Gastroesophageal sphincter (tissue), 4 donors: Measurements from ENCODE around the gene HLCS. TPM values are rescaled to one million over a fixed set of nuclear protein-coding genes. Genes with fewer than 3 reads are reported as not detected.

ENCODE experiments used
- ATAC-seq: fragments of 150-250 bp; one replicate; pipeline ENCODE4 v1.9.1; 2016; ENCODE audit warnings: mild to moderate bottlenecking, moderate library complexity
- H3K27ac ChIP-seq, 4 donors: fragments of 200-600 bp; sonication (generic) in 3 of 4; 1 replicate in 3 of 4; 2 replicates in 1 of 4; pipeline ENCODE4 v1.5.1; 2016 to 2019
- H3K27me3 ChIP-seq: fragments of 200-600 bp; sonication (generic); one replicate; pipeline ENCODE4 v1.5.1; 2019
- H3K36me3 ChIP-seq, 2 donors: fragments of 200-600 bp; sonication (generic); one replicate each; pipeline ENCODE4 v1.5.1; 2019; ENCODE audit warnings: control low read depth in 1 of 2
- H3K4me1 ChIP-seq, 3 donors: fragments of 200-600 bp; sonication (generic); 1 replicate in 2 of 3; 2 replicates in 1 of 3; pipeline ENCODE4 v1.5.1; 2016 to 2019; ENCODE audit warnings: control low read depth in 2 of 3
- H3K4me3 ChIP-seq, 2 donors: fragments of 200-600 bp; sonication (generic); one replicate each; pipeline ENCODE4 v1.5.1; 2019; ENCODE audit warnings: mild to moderate bottlenecking in 1 of 2, moderate library complexity in 1 of 2
- H3K9me3 ChIP-seq, 3 donors: fragments of 200-600 bp; sonication (generic); one replicate each; pipeline ENCODE4 v1.5.1; 2017 to 2019; ENCODE audit warnings: control low read depth in 2 of 3
- EP300 ChIP-seq: sonication (generic); formaldehyde crosslinking; IDR thresholded peaks from one replicate; pipeline ENCODE4 v1.6.1; 2017; ENCODE audit warnings: antibody characterized with exemption, mild to moderate bottlenecking
- POLR2A ChIP-seq, 2 donors: fragments of 450-650 bp; IDR thresholded peaks; one replicate each; pipeline ENCODE4 v1.6.1; 2017; ENCODE audit warnings: antibody characterized with exemption in 2 of 2, mild to moderate bottlenecking in 2 of 2, moderate library complexity in 1 of 2
- POLR2AphosphoS5 ChIP-seq: sonication (generic); formaldehyde crosslinking; IDR thresholded peaks from one replicate; pipeline ENCODE4 v1.6.1; 2017; ENCODE audit warnings: antibody characterized with exemption
- WGBS, 2 donors: methylation state at CpG; one replicate each; pipeline ENCODE4 v1.1.5; 2018; ENCODE audit warnings: low coverage in 1 of 2; 5-methylcytosine and 5-hydroxymethylcytosine counted together
- total RNA-seq, 4 donors: library from RNA; depleted of rRNA; stranded (reverse); fragments of >200 nt; gene quantifications; one replicate each; pipeline ENCODE4 v1.1.0, GENCODE V29; 2016
- TF ChIP-seq, protein P1 (sequence below), 4 experiments: fragments of 200-600 bp in 2 of 4; fragments of 450-650 bp in 2 of 4; sonication (generic) in 1 of 4; IDR thresholded peaks; one replicate each; pipeline ENCODE4 v1.5.1; 2017 to 2019; ENCODE audit warnings: antibody characterized with exemption in 4 of 4, mild to moderate bottlenecking in 2 of 4, moderate library complexity in 2 of 4

The HLCS gene
- total RNA-seq, 4 donors from 2014 or later: 14.4 to 33.3 (median 24.9) TPM

- no peak for TF ChIP-seq POLR2AphosphoS5
- TF ChIP-seq, protein P1, sequence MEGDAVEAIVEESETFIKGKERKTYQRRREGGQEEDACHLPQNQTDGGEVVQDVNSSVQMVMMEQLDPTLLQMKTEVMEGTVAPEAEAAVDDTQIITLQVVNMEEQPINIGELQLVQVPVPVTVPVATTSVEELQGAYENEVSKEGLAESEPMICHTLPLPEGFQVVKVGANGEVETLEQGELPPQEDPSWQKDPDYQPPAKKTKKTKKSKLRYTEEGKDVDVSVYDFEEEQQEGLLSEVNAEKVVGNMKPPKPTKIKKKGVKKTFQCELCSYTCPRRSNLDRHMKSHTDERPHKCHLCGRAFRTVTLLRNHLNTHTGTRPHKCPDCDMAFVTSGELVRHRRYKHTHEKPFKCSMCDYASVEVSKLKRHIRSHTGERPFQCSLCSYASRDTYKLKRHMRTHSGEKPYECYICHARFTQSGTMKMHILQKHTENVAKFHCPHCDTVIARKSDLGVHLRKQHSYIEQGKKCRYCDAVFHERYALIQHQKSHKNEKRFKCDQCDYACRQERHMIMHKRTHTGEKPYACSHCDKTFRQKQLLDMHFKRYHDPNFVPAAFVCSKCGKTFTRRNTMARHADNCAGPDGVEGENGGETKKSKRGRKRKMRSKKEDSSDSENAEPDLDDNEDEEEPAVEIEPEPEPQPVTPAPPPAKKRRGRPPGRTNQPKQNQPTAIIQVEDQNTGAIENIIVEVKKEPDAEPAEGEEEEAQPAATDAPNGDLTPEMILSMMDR (IDR thresholded peaks at IDR 0.05): no peak
- Histone ChIP-seq H3K36me3 (no peaks in the 10 kb centered on the region), H3K4me3 (no peak overlapping the region), H3K9me3 (no peaks in the 10 kb centered on the region), H3K27ac (no peak overlapping the region), H3K4me1 (peaks cover 0 to 20% (median 11%) of the 10 kb centered on the region in 3 donors), H3K27me3 (peaks cover 98% of the 10 kb centered on the region)
- WGBS, 2 donors: 60 to 61% methylated on average over 3 of the region's 3 CpGs
- no peak for ATAC-seq
These were observed 252.7 kb downstream of the HLCS start for GRCh38 chr21:36713746-36714145.

GRCh38 chr21:36710729-36711048, 255.8 kb downstream of the HLCS start:
- TF ChIP-seq, protein P1 (IDR thresholded peaks at IDR 0.05): no peak
- TF ChIP-seq POLR2AphosphoS5 (no peak), POLR2A (IDR thresholded peaks at IDR 0.05) (no peak), EP300 (no peak)
- Histone ChIP-seq H3K4me3 (no peak overlapping the region), H3K9me3 (no peaks in the 10 kb centered on the region), H3K27me3 (peaks cover 98% of the 10 kb centered on the region), H3K4me1 (peaks cover 0 to 50% (median 29%) of the 10 kb centered on the region in 3 donors), H3K36me3 (no peaks in the 10 kb centered on the region), H3K27ac (no peak overlapping the region)
- WGBS, 2 donors: 10 to 13% methylated on average over 11 to 13 of the region's 13 CpGs
- ATAC-seq: no peak

DNA sequence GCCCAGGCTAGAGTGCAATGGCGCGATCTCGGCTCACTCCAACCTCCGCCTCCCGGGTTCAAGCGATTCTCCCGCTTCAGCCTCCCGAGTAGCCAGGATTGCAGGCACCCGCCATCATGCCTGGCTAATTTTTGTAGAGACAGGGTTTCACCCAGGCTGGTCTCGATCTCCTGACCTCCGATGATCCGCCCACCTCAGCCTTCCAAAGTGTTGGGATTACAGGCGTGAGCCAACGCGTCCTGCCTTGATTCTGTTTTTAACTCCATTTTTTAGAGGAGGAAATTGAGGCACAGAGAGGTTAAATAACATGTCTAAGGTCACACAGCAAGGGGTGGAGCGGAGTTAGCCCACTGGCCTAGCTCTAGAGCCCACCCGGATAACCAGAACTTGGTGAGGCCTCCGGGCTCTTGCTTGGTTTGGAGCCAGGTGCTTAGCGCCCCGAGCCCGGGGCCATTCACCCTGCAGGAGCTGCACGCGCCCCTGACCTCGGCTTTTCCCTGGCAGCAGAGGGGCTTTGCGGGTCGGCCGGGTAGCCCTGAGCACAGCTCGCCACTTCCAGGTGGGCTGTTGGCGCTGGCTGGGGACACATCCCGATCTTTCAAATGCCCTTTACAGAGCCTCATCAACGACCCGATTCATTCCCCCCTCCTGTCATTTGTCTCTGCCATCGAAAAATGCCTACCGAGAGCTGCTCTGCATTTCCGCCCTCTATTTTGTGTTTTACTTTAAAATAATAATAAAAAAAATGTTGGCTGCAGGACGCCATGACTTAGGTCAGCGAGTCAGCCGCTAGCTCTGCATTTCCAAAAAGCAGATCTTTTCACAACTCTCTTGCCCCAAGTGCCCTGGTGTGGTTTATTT, 256.4 kb downstream of the HLCS start:
- WGBS, 2 donors: 9 to 10% methylated on average over 18 to 20 of the region's 38 CpGs
- ATAC-seq: no peak
- TF ChIP-seq, protein P1 (IDR thresholded peaks at IDR 0.05): no peak
- TF ChIP-seq EP300: no peak
- TF ChIP-seq POLR2A (IDR thresholded peaks at IDR 0.05): no peak
- TF ChIP-seq POLR2AphosphoS5: no peak
- H3K9me3 ChIP-seq: no peaks in the 10 kb centered on the region
- H3K4me3 ChIP-seq: no peak overlapping the region
- no peaks in the 10 kb centered on the region for H3K36me3 ChIP-seq
- H3K27ac ChIP-seq: no peak overlapping the region
- peaks cover 100% of the 10 kb centered on the region for H3K27me3 ChIP-seq
- H3K4me1 ChIP-seq: peaks cover 0 to 56% (median 29%) of the 10 kb centered on the region in 3 donors

GRCh38 chr21:36709030-36709867, 257.2 kb downstream of the HLCS start:
- Histone ChIP-seq H3K36me3 (no peaks in the 10 kb centered on the region), H3K27me3 (peaks cover 100% of the 10 kb centered on the region), H3K4me1 (peaks cover 0 to 65% (median 29%) of the 10 kb centered on the region in 3 donors), H3K27ac (no peak overlapping the region), H3K4me3 (peak overlapping the region in 1 of 2 donors; percentile 33), H3K9me3 (no peaks in the 10 kb centered on the region)
- 13 to 20% methylated on average over 1 to 4 of the region's 55 CpGs for WGBS, 2 donors
- peak; percentile 13 for ATAC-seq
- TF ChIP-seq POLR2A (IDR thresholded peaks at IDR 0.05) (no peak), EP300 (no peak), POLR2AphosphoS5 (no peak)
- TF ChIP-seq, protein P1 (IDR thresholded peaks at IDR 0.05): no peak
